Measurements from ENCODE around the gene KCNIP3. TPM values are rescaled to one million over a fixed set of nuclear protein-coding genes. Genes with fewer than 3 reads are reported as not detected.

KCNIP3 gene
- total RNA-seq, 1 experiment from 2014 or later: not detected

DNA sequence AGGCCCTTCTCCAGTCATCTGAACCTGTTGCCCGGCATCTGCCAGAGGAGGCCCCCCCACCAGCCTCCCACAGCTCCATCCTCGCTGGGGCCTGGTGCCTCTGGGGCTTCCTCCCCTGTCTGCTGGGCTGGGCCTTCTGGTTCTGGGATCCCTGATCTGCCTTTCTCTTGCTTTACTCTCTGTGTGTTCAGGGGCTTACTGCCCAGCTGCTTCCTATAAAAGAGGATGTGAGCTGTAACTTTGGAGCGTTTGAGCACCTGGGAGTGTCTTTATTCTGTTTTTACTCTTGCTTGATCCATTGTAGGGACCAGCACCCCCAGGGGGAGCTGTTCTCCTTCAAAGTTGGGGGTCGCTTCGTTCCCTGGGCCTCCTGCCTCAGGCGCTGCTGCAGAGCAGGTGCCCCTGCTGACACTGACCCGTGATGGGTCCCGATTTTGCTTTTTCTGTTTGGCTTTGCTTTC is 82.3 kb downstream of the KCNIP3 start:
- Histone ChIP-seq H3K27ac (ENCODE audit: low read length) (no peak overlapping the region), H4K20me1 (ENCODE audit: insufficient read depth, low read depth, low read length) (no peaks in the 10 kb centered on the region), H2AFZ (ENCODE audit: low read length) (no peak overlapping the region), H3K27me3 (ENCODE audit: low read length) (no peaks in the 10 kb centered on the region), H3K4me2 (ENCODE audit: low read depth, low read length, poor library complexity, severe bottlenecking) (no peak overlapping the region), H3K9me2 (replicated peaks; ENCODE audit: insufficient read depth, low read length) (no peaks in the 10 kb centered on the region), H3K4me3 (ENCODE audit: low read length) (no peak overlapping the region), H3K79me2 (ENCODE audit: low read length) (no peaks in the 10 kb centered on the region), H3K36me3 (ENCODE audit: insufficient read depth, low read length) (no peaks in the 10 kb centered on the region), H3K9me3 (ENCODE audit: low read length) (no peaks in the 10 kb centered on the region), H3K9ac (ENCODE audit: low read length) (no peak overlapping the region), H3K4me1 (ENCODE audit: low read length) (no peaks in the 10 kb centered on the region)
- DNase-seq: peak; percentile 65

DNA sequence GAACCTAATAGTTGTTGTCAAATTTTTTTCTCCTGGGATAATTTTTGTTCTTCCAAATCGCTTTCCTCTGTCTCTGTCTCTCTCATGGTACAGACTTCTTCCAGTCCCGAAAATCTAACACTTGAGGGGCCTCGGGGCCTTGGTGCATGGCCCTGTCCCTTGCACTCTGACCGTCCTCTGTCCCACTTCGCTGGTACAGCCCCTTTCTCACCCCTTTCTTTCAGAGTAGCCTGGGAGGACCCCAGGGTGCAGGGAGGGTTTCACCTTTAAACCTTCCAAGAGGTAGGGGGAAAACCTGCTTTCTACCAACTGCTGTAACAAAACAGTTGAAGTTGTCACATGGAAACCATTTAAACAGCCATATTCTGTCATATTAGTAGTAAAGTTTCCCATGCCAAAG is 83.1 kb downstream of the KCNIP3 start:
- Histone ChIP-seq H3K27me3 (ENCODE audit: low read length) (no peaks in the 10 kb centered on the region), H4K20me1 (ENCODE audit: insufficient read depth, low read depth, low read length) (no peaks in the 10 kb centered on the region), H3K27ac (ENCODE audit: low read length) (no peak overlapping the region), H3K9ac (ENCODE audit: low read length) (no peak overlapping the region), H3K79me2 (ENCODE audit: low read length) (no peaks in the 10 kb centered on the region), H3K4me2 (ENCODE audit: low read depth, low read length, poor library complexity, severe bottlenecking) (no peak overlapping the region), H2AFZ (ENCODE audit: low read length) (no peak overlapping the region), H3K9me2 (replicated peaks; ENCODE audit: insufficient read depth, low read length) (no peaks in the 10 kb centered on the region), H3K9me3 (ENCODE audit: low read length) (no peaks in the 10 kb centered on the region), H3K4me1 (ENCODE audit: low read length) (no peaks in the 10 kb centered on the region), H3K36me3 (ENCODE audit: insufficient read depth, low read length) (no peaks in the 10 kb centered on the region), H3K4me3 (ENCODE audit: low read length) (no peak overlapping the region)
- DNase-seq: no peak

DNA sequence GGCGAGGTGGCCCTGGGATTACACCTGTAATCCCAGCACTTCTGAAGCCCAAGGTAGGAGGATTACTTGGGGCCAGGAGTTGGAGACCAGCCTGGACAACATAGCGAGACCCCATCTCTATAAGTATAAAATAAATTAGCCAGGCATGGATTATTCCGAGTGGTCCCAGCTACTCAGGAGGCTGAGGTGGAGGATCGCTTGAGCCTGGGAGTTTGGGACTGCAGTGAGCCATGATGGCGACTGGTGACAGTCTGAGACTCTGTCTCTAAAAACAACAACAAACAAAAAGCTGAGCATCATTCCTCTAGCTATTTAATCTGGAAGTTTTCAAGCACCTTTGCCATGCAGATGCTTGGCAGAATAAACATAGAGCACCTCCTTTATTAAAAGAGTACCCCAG is 83.6 kb downstream of the KCNIP3 start:
- Histone ChIP-seq H3K36me3 (ENCODE audit: insufficient read depth, low read length) (no peaks in the 10 kb centered on the region), H3K27ac (ENCODE audit: low read length) (no peak overlapping the region), H3K9me2 (replicated peaks; ENCODE audit: insufficient read depth, low read length) (no peaks in the 10 kb centered on the region), H4K20me1 (ENCODE audit: insufficient read depth, low read depth, low read length) (no peaks in the 10 kb centered on the region), H3K9ac (ENCODE audit: low read length) (no peak overlapping the region), H3K4me3 (ENCODE audit: low read length) (no peak overlapping the region), H3K9me3 (ENCODE audit: low read length) (no peaks in the 10 kb centered on the region), H3K79me2 (ENCODE audit: low read length) (no peaks in the 10 kb centered on the region), H3K4me1 (ENCODE audit: low read length) (no peaks in the 10 kb centered on the region), H3K4me2 (ENCODE audit: low read depth, low read length, poor library complexity, severe bottlenecking) (no peak overlapping the region), H3K27me3 (ENCODE audit: low read length) (no peaks in the 10 kb centered on the region), H2AFZ (ENCODE audit: low read length) (no peak overlapping the region)
- no peak for DNase-seq

DNA sequence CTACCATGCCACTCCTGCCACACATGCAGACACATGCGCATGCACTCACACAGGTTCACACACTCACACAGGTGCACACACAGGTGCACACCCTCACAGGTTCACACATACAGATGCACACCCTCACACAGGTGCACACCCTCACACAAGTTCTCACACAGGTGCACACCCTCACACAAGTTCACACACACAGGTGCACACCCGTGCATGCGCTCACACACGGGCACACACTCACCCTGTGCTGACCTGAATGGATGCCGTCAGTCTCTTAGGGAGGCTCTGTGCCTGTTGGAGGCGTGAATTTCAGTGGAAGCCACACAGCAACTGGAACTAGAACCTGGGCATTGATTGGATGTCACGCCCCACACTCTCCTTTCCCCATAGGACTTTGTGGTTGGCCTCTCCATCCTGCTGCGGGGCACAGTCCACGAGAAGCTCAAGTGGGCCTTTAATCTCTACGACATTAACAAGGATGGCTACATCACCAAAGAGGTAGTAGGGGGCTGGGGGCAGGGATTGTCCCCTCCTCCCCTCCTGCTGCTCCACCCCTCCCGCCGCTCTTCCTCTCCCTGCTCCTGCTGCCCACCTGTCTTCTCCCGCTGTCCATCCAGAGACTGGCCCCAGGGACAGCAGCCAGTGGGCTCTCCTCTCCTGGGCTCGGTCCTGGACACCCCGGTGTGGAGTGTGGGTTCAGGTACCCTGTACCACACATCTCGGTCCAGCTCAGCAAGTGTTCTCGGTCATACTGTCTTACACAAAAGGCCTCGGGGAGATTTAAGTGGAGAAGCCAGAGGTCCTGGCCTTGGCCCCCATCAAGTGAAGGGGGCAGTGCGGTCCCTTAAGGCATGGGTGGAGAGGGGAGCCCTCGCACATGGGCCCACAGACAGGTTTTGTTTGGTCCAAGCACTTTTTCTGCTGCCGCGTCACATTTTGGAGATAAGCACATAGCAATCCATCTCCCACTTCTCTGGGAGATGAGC is 84.4 kb downstream of the KCNIP3 start:
- Histone ChIP-seq H3K4me2 (ENCODE audit: low read depth, low read length, poor library complexity, severe bottlenecking) (no peak overlapping the region), H3K79me2 (ENCODE audit: low read length) (no peaks in the 10 kb centered on the region), H3K9ac (ENCODE audit: low read length) (no peak overlapping the region), H4K20me1 (ENCODE audit: insufficient read depth, low read depth, low read length) (no peaks in the 10 kb centered on the region), H3K27me3 (ENCODE audit: low read length) (no peaks in the 10 kb centered on the region), H3K36me3 (ENCODE audit: insufficient read depth, low read length) (no peaks in the 10 kb centered on the region), H3K9me2 (replicated peaks; ENCODE audit: insufficient read depth, low read length) (no peaks in the 10 kb centered on the region), H3K4me1 (ENCODE audit: low read length) (no peaks in the 10 kb centered on the region), H3K27ac (ENCODE audit: low read length) (no peak overlapping the region), H3K4me3 (ENCODE audit: low read length) (no peak overlapping the region), H2AFZ (ENCODE audit: low read length) (no peak overlapping the region), H3K9me3 (ENCODE audit: low read length) (no peaks in the 10 kb centered on the region)
- DNase-seq: no peak

DNA sequence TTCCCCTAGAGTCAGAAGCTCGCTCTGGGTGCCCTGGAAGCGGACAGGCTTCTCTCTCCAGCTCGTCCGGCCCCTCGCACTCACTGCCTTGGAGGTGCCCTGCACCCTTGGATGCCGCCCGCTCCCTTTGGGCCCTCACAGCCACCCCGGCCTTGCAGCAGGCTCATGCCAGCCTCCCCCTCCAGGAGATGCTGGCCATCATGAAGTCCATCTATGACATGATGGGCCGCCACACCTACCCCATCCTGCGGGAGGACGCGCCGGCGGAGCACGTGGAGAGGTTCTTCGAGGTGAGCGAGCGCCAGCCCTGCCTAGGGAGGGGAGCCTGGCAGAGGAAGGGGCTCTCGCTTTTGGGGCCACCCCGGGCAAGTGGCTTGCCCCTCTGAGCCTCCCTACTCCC is 85.0 kb downstream of the KCNIP3 start:
- no peak overlapping the region for H3K4me3 ChIP-seq (ENCODE audit: low read length)
- H3K4me2 ChIP-seq (ENCODE audit: low read depth, low read length, poor library complexity, severe bottlenecking): no peak overlapping the region
- H3K79me2 ChIP-seq (ENCODE audit: low read length): no peaks in the 10 kb centered on the region
- no peak for DNase-seq
- no peaks in the 10 kb centered on the region for H3K36me3 ChIP-seq (ENCODE audit: insufficient read depth, low read length)
- no peak overlapping the region for H2AFZ ChIP-seq (ENCODE audit: low read length)
- no peaks in the 10 kb centered on the region for H3K4me1 ChIP-seq (ENCODE audit: low read length)
- no peaks in the 10 kb centered on the region for H3K27me3 ChIP-seq (ENCODE audit: low read length)
- no peaks in the 10 kb centered on the region for H3K9me3 ChIP-seq (ENCODE audit: low read length)
- H4K20me1 ChIP-seq (ENCODE audit: insufficient read depth, low read depth, low read length): no peaks in the 10 kb centered on the region
- no peak overlapping the region for H3K27ac ChIP-seq (ENCODE audit: low read length)
- H3K9ac ChIP-seq (ENCODE audit: low read length): no peak overlapping the region
- H3K9me2 ChIP-seq (replicated peaks; ENCODE audit: insufficient read depth, low read length): no peaks in the 10 kb centered on the region

DNA sequence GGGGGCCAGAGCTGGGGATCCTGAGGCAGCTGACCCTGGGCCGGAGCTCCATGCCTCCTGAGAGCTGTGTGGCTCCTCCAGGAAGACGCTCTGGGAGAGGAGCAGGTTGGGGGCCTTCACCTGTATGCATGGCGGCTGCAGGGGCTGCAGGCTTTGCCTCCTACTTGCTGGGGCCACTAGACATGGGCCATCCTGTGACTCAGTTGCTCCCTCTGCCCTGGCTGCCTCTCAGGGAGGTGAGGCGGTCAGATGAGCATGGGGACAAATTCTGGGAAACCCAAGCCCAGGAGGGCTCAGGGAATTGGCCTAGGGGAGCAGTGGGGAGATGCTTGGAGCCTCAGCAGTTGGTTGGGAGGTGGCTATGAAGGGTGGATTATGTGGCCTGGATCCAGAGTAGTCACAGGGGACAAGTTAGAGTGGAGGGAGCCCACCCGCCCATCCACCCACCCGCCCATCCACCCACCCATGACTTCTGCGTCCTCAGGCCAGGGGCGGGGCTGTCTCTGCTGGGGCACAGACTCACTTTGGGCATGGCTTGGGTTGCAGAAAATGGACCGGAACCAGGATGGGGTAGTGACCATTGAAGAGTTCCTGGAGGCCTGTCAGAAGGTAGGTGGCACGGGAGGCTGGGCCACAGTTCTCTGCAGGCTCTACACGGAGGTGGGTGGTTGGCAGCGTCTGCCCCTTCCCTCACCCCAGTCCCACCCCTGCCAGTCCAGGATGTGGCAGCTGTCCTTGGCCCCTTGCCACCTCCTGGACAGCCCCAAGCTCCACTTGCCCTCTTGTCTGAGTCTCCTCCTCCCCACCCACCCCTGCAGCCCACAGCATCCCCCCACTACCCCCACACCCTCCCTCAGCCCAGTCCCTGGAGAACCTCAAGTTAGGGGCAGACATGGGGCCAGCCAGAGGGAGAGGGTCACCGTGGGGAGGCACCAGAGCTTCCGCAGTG is 85.8 kb downstream of the KCNIP3 start:
- H3K79me2 ChIP-seq (ENCODE audit: low read length): no peaks in the 10 kb centered on the region
- no peak overlapping the region for H2AFZ ChIP-seq (ENCODE audit: low read length)
- no peaks in the 10 kb centered on the region for H3K4me1 ChIP-seq (ENCODE audit: low read length)
- no peak for DNase-seq
- H3K4me3 ChIP-seq (ENCODE audit: low read length): no peak overlapping the region
- H3K27ac ChIP-seq (ENCODE audit: low read length): no peak overlapping the region
- no peaks in the 10 kb centered on the region for H3K27me3 ChIP-seq (ENCODE audit: low read length)
- H3K9ac ChIP-seq (ENCODE audit: low read length): no peak overlapping the region
- no peaks in the 10 kb centered on the region for H3K36me3 ChIP-seq (ENCODE audit: insufficient read depth, low read length)
- no peak overlapping the region for H3K4me2 ChIP-seq (ENCODE audit: low read depth, low read length, poor library complexity, severe bottlenecking)
- H4K20me1 ChIP-seq (ENCODE audit: insufficient read depth, low read depth, low read length): no peaks in the 10 kb centered on the region
- no peaks in the 10 kb centered on the region for H3K9me2 ChIP-seq (replicated peaks; ENCODE audit: insufficient read depth, low read length)
- H3K9me3 ChIP-seq (ENCODE audit: low read length): no peaks in the 10 kb centered on the region

DNA sequence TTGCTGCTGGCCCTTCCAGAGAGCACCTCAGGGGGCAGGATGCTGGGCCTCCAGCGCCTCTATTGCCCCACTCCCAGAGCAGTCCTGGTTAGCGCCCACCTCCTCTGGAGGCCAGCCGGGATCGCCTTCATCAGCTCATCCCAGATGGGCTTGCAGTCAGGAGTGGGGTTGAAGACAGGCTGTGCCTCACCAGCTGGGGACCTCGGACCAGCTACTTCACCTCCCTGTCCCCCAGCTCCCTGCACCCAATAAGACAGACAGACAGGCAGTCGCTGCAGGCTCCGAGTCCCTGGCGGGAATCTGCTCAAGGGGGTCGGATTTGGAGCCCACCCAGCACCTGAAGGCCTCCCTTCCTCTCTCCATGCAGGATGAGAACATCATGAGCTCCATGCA is 86.5 kb downstream of the KCNIP3 start:
- H3K4me2 ChIP-seq (ENCODE audit: low read depth, low read length, poor library complexity, severe bottlenecking): no peak overlapping the region
- H4K20me1 ChIP-seq (ENCODE audit: insufficient read depth, low read depth, low read length): no peaks in the 10 kb centered on the region
- H3K79me2 ChIP-seq (ENCODE audit: low read length): no peaks in the 10 kb centered on the region
- H3K4me1 ChIP-seq (ENCODE audit: low read length): no peaks in the 10 kb centered on the region
- H3K9ac ChIP-seq (ENCODE audit: low read length): no peak overlapping the region
- H3K9me2 ChIP-seq (replicated peaks; ENCODE audit: insufficient read depth, low read length): no peaks in the 10 kb centered on the region
- H3K9me3 ChIP-seq (ENCODE audit: low read length): no peaks in the 10 kb centered on the region
- DNase-seq: no peak
- H3K27ac ChIP-seq (ENCODE audit: low read length): no peak overlapping the region
- H3K27me3 ChIP-seq (ENCODE audit: low read length): no peaks in the 10 kb centered on the region
- H2AFZ ChIP-seq (ENCODE audit: low read length): no peak overlapping the region
- H3K36me3 ChIP-seq (ENCODE audit: insufficient read depth, low read length): no peaks in the 10 kb centered on the region
- H3K4me3 ChIP-seq (ENCODE audit: low read length): no peak overlapping the region

Measured in Karpas-422 (cell line).